ENCODE data around the gene FLT3LG. TPM values are rescaled to one million over a fixed set of nuclear protein-coding genes. Genes with fewer than 3 reads are reported as not detected.
A peak's percentile ranks its signal among the peaks of the same experiment; 100 is the strongest.

FLT3LG gene
- total RNA-seq, 2 donors from 2014 or later = 1.1 to 2.6 TPM

GRCh38 chr19:49503582-49503962, 29.6 kb downstream of the FLT3LG start:
- H3K9me3 ChIP-seq = no peaks in the 10 kb centered on the region
- DNase-seq (ENCODE audit: low spot score) = no peak
- no peak for TF ChIP-seq CTCF (IDR thresholded peaks at IDR 0.05)
- no peaks in the 10 kb centered on the region for H3K27me3 ChIP-seq
- peaks cover 0 to 17% of the 10 kb centered on the region in 2 donors for H3K4me1 ChIP-seq
- H3K36me3 ChIP-seq = peaks cover 17% of the 10 kb centered on the region
- H3K27ac ChIP-seq = no peak overlapping the region
- H3K4me3 ChIP-seq = no peak overlapping the region

GRCh38 chr19:49506575-49507105, 32.6 kb downstream of the FLT3LG start:
- H3K4me1 ChIP-seq = peaks cover 0 to 3% of the 10 kb centered on the region in 2 donors
- peak; percentile 44 to 82 for TF ChIP-seq CTCF (IDR thresholded peaks at IDR 0.05)
- H3K9me3 ChIP-seq = no peaks in the 10 kb centered on the region
- no peaks in the 10 kb centered on the region for H3K27me3 ChIP-seq
- H3K36me3 ChIP-seq = no peaks in the 10 kb centered on the region
- DNase-seq (ENCODE audit: low spot score) = no peak
- no peak overlapping the region for H3K27ac ChIP-seq
- H3K4me3 ChIP-seq = no peak overlapping the region

- no peak for DNase-seq (ENCODE audit: low spot score)
- no peak overlapping the region for H3K27ac ChIP-seq
- H3K27me3 ChIP-seq = no peaks in the 10 kb centered on the region
- no peaks in the 10 kb centered on the region for H3K9me3 ChIP-seq
- H3K36me3 ChIP-seq = no peaks in the 10 kb centered on the region
- H3K4me1 ChIP-seq = peaks cover 0 to 12% of the 10 kb centered on the region in 2 donors
- H3K4me3 ChIP-seq = no peak overlapping the region
- TF ChIP-seq CTCF (IDR thresholded peaks at IDR 0.05) = no peak
These were observed 33.9 kb downstream of the FLT3LG start for GRCh38 chr19:49507803-49508494.

GRCh38 chr19:49512970-49513745, 39.1 kb downstream of the FLT3LG start:
- no peak for TF ChIP-seq CTCF (IDR thresholded peaks at IDR 0.05)
- DNase-seq (ENCODE audit: low spot score) = no peak
- peaks cover 0 to 26% of the 10 kb centered on the region in 2 donors for H3K4me1 ChIP-seq

GRCh38 chr19:49513746-49514118, 39.7 kb downstream of the FLT3LG start:
- Histone ChIP-seq H3K27ac (peak overlapping the region; percentile 91 to 93), H3K27me3 (no peaks in the 10 kb centered on the region), H3K4me3 (peak overlapping the region; percentile 85 to 87), H3K9me3 (no peaks in the 10 kb centered on the region), H3K36me3 (no peaks in the 10 kb centered on the region), H3K4me1 (peaks cover 0 to 26% of the 10 kb centered on the region in 2 donors)
- no peak for DNase-seq (ENCODE audit: low spot score)
- TF ChIP-seq CTCF (IDR thresholded peaks at IDR 0.05) = no peak

More at GRCh38 chr19:49512970-49513745, 39.1 kb downstream of the FLT3LG start:
- Histone ChIP-seq H3K36me3 (no peaks in the 10 kb centered on the region), H3K27ac (peak overlapping the region; percentile 91 to 93), H3K9me3 (no peaks in the 10 kb centered on the region), H3K4me3 (peak overlapping the region; percentile 85 to 87), H3K27me3 (no peaks in the 10 kb centered on the region)

Data from right atrium auricular region (tissue), 2 donors.